Transverse colon (tissue), 4 donors: ENCODE results near the gene SLFN5. TPM values are rescaled to one million over a fixed set of nuclear protein-coding genes. Genes with fewer than 3 reads are reported as not detected.

Source experiments
- DNase-seq: peaks from one replicate; pipeline ENCODE4 v3.0.0-alpha.2; 2019
- H3K27ac ChIP-seq, 4 donors: fragments of 200-600 bp; sonication (generic); 2 replicates each; pipeline ENCODE4 v1.5.1; 2016 to 2018; ENCODE audit warnings: inconsistent platforms in 4 of 4
- H3K27me3 ChIP-seq: fragments of 200-600 bp; sonication (generic); 2 replicates; pipeline ENCODE4 v1.5.1; 2017; ENCODE audit warnings: inconsistent platforms
- H3K36me3 ChIP-seq, 4 donors: fragments of 200-600 bp; sonication (generic); 2 replicates each; pipeline ENCODE4 v1.5.1; 2017 to 2019; ENCODE audit warnings: inconsistent platforms in 4 of 4
- H3K4me1 ChIP-seq, 4 donors: fragments of 200-600 bp; sonication (generic); 2 replicates each; pipeline ENCODE4 v1.5.1; 2017 to 2020; ENCODE audit warnings: inconsistent platforms in 4 of 4
- H3K4me3 ChIP-seq, 4 donors: fragments of 200-600 bp; sonication (generic); 1 replicate in 1 of 4; 2 replicates in 3 of 4; pipeline versions ENCODE4 v1.5.1 to v1.6.1; 2017 to 2019; ENCODE audit warnings: inconsistent platforms in 4 of 4
- H3K9me3 ChIP-seq, 2 donors: fragments of 200-600 bp; sonication (generic); 2 replicates each; pipeline ENCODE4 v1.5.1; 2017 to 2019; ENCODE audit warnings: inconsistent platforms in 2 of 2
- EP300 ChIP-seq: sonication (generic); formaldehyde crosslinking; IDR thresholded peaks from one replicate; pipeline ENCODE4 v1.6.1; 2017; ENCODE audit warnings: antibody characterized with exemption, low read depth
- POLR2A ChIP-seq: fragments of 450-650 bp; IDR thresholded peaks from one replicate; pipeline ENCODE4 v1.6.1; 2016; ENCODE audit warnings: antibody characterized with exemption, mild to moderate bottlenecking, moderate library complexity
- POLR2AphosphoS5 ChIP-seq, 3 donors: sonication (generic); formaldehyde crosslinking; IDR thresholded peaks; one replicate each; pipeline ENCODE4 v1.6.1; 2016; ENCODE audit warnings: antibody characterized with exemption in 3 of 3
- WGBS, 2 donors: methylation state at CpG; one replicate each; pipeline ENCODE4 v1.1.5; 2018; ENCODE audit warnings: low coverage in 1 of 2; 5-methylcytosine and 5-hydroxymethylcytosine counted together
- in situ Hi-C, 4 donors: fragments of 200-750 bp; cut with MboI; loops; one replicate each; pipeline versions ENCODE4 v1.15.0 to v1.15.1; 2017; ENCODE audit warnings: low sequenced_read_pairs in 3 of 4, low pct_ligation_motif_present in 1 of 4, low pct_unique_long_range_greater_than_20kb in 1 of 4
- intact Hi-C: fragments of 100-400 bp; cut with DNase I; formaldehyde crosslinking; loops from one replicate; pipeline ENCODE4 v1.15.1; 2023; ENCODE audit warnings: low total_unique reads
- total RNA-seq, 4 donors: library from RNA; depleted of rRNA; stranded (reverse); fragments of >200 nt; gene quantifications; one replicate each; pipeline ENCODE4 v1.1.0, GENCODE V29; 2016
- TF ChIP-seq, protein P1 (sequence below), 5 experiments: fragments of 200-600 bp in 3 of 5; fragments of 450-650 bp in 2 of 5; sonication (generic) in 3 of 5; IDR thresholded peaks; 1 replicate in 2 of 5; 2 replicates in 3 of 5; pipeline ENCODE4 v1.5.1; 2016 to 2017; ENCODE audit warnings: antibody characterized with exemption in 5 of 5, inconsistent platforms in 3 of 5, mild to moderate bottlenecking in 2 of 5, moderate library complexity in 1 of 5

The SLFN5 gene
- total RNA-seq, 4 donors from 2014 or later: 2.8 to 14.0 (median 5.7) TPM

DNA sequence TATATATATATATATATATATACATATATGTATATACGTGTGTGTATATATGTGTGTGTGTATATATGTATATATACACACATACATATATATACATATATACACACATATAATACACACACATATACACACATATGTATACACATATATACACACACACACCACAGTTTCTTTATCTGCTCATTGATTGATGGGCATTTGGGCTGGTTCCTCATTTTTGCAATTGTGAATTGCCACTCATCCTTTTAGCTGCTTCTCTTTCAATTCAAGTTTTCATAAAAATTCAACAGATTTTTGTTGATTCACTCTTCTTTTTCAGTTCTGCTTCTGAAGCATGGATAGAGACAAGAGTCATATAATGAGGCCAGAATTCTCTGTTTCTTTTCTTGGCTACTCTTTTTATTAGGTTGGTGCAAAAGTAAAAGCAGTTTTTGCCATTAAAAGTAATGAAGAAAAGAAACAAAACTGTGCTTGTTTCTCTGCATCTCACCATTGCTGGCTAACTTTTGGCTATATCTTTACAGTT, 44.5 kb downstream of the SLFN5 start:
- Histone ChIP-seq H3K9me3 (no peaks in the 10 kb centered on the region), H3K27me3 (peaks cover 3% of the 10 kb centered on the region), H3K27ac (no peak overlapping the region), H3K4me3 (no peak overlapping the region), H3K4me1 (no peaks in the 10 kb centered on the region), H3K36me3 (no peaks in the 10 kb centered on the region)
- no peak for DNase-seq
- intact Hi-C loops: no loop called here
- TF ChIP-seq EP300 (no peak), POLR2AphosphoS5 (IDR thresholded peaks at IDR 0.05) (no peak), POLR2A (no peak)
- TF ChIP-seq, protein P1, sequence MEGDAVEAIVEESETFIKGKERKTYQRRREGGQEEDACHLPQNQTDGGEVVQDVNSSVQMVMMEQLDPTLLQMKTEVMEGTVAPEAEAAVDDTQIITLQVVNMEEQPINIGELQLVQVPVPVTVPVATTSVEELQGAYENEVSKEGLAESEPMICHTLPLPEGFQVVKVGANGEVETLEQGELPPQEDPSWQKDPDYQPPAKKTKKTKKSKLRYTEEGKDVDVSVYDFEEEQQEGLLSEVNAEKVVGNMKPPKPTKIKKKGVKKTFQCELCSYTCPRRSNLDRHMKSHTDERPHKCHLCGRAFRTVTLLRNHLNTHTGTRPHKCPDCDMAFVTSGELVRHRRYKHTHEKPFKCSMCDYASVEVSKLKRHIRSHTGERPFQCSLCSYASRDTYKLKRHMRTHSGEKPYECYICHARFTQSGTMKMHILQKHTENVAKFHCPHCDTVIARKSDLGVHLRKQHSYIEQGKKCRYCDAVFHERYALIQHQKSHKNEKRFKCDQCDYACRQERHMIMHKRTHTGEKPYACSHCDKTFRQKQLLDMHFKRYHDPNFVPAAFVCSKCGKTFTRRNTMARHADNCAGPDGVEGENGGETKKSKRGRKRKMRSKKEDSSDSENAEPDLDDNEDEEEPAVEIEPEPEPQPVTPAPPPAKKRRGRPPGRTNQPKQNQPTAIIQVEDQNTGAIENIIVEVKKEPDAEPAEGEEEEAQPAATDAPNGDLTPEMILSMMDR (IDR thresholded peaks at IDR 0.05): no peak
- in situ Hi-C loops: no loop called here
- WGBS, 2 donors: 53 to 55% methylated on average over 1 of the region's 1 CpG

DNA sequence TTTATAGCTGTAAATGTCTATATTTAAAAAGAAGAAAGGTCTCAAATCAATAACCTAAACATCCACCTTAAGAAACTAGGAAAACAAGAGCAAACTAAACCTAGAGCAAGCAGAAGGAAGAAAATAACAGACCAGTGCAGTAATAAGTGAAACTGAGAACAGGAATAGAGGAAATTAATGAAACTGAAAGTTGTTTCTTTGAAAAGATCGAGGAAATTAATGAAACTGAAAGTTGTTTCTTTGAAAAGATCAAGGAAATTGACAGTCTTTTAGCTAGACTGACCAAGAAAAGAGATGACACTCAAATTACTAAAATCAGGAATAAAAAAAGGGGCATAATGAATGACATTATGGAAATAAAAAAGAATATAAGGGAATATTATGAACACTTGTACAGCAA, 46.4 kb downstream of the SLFN5 start:
- no peak for DNase-seq
- H3K4me1 ChIP-seq: no peaks in the 10 kb centered on the region
- H3K4me3 ChIP-seq: no peak overlapping the region
- intact Hi-C loops (no loop called here), in situ Hi-C loops (no loop called here)
- peaks cover 3% of the 10 kb centered on the region for H3K27me3 ChIP-seq
- no peaks in the 10 kb centered on the region for H3K9me3 ChIP-seq
- whole genome bisulfite sequencing, 2 donors: 16 to 27% methylated on average over 1 of the region's 1 CpG
- no peaks in the 10 kb centered on the region for H3K36me3 ChIP-seq
- no peak overlapping the region for H3K27ac ChIP-seq
- TF ChIP-seq POLR2A (no peak), EP300 (no peak), POLR2AphosphoS5 (IDR thresholded peaks at IDR 0.05) (no peak)
- TF ChIP-seq, protein P1 (IDR thresholded peaks at IDR 0.05): no peak

DNA sequence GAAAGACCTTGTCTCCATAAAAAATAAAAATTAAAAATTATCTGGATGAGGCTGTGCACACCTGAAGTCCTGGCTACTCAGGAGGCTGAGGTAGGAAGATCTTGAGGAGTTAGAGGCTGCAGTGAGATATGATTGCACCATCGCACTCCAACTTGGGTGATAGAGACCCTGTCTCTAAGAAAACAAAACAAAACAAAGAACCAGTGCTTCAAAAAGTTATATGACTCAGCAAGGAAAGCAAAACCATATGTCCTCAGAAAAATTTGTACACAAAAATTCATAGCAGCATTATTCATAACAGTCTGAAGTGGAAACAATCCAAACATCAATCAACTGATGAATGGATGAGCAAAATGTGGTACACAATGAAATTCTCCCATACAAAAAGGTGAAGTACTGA, 48.9 kb downstream of the SLFN5 start:
- no peaks in the 10 kb centered on the region for H3K36me3 ChIP-seq
- no peak for TF ChIP-seq POLR2AphosphoS5 (IDR thresholded peaks at IDR 0.05)
- TF ChIP-seq, protein P1 (IDR thresholded peaks at IDR 0.05): no peak
- no peak for TF ChIP-seq EP300
- TF ChIP-seq POLR2A: no peak
- intact Hi-C loops (no loop called here), in situ Hi-C loops (loop anchor here in 1 of 4 donors (10.0 kb wide), 1 partner anchor 453 kb away; no protein-coding TSS in a partner anchor)
- no peak for DNase-seq
- H3K9me3 ChIP-seq: no peaks in the 10 kb centered on the region
- WGBS, 2 donors: 89% methylated on average over 1 of the region's 1 CpG; no CpG with 5 or more reads in 1 of the 2 donors
- no peaks in the 10 kb centered on the region for H3K4me1 ChIP-seq
- peaks cover 3% of the 10 kb centered on the region for H3K27me3 ChIP-seq
- H3K27ac ChIP-seq: no peak overlapping the region
- no peak overlapping the region for H3K4me3 ChIP-seq

DNA sequence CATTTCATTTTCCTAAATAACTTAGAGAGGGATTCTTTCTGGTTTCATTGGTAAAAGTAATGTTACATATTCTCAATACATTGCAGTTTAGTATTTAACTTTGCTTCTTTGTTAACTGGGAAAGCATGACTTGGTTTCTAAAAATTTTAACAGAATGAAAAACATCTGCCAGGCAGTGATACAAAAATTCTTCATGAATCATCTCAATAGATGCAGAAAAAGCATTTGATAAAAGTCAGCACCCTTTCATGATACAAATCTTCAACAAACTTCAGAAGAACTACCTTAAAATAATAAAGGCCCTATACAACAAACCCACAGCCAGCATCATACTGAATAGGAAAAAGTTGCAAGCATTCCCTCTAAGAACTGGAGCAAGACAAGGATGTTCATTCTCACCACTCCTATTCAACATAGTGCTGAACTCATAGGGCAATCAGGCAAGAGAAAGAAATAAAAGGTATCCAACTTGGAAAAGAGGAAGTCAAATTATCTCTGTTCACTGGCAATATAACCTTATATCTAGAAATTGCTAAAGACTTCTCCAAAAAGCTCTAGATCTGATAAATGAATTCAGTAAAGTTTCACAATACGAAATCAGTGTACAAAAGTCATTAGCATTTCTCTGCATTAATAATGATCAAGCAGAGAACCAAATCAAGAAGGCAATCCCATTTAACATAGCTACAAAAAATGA, 50.4 kb downstream of the SLFN5 start:
- Histone ChIP-seq H3K27ac (no peak overlapping the region), H3K4me1 (no peaks in the 10 kb centered on the region), H3K27me3 (peaks cover 3% of the 10 kb centered on the region), H3K4me3 (no peak overlapping the region), H3K36me3 (no peaks in the 10 kb centered on the region), H3K9me3 (no peaks in the 10 kb centered on the region)
- WGBS, 2 donors: 77 to 100% methylated on average over 1 of the region's 1 CpG
- no peak for TF ChIP-seq POLR2A
- TF ChIP-seq EP300: no peak
- TF ChIP-seq POLR2AphosphoS5 (IDR thresholded peaks at IDR 0.05): no peak
- TF ChIP-seq, protein P1 (IDR thresholded peaks at IDR 0.05): no peak
- in situ Hi-C loops (loop anchor here in 1 of 4 donors (10.0 kb wide), 1 partner anchor 452 kb away; no protein-coding TSS in a partner anchor), intact Hi-C loops (no loop called here)
- no peak for DNase-seq
